HL-60 (cell line): ENCODE results near the gene VPS35.

Experiments used
- DNase-seq, 2 experiments: peaks; one replicate each; pipeline ENCODE4 v3.0.0-alpha.2; 2010 to 2020; ENCODE audit warnings: low read depth in 1 of 2, low spot score in 1 of 2
- H3K27ac ChIP-seq: fragments of 250-450 bp; sonication (Bioruptor Pico); replicated peaks from 2 replicates; pipeline ENCODE4 v1.5.1; 2020; ENCODE audit warnings: mild to moderate bottlenecking, moderate library complexity
- H3K27me3 ChIP-seq: fragments of 250-450 bp; sonication (Bioruptor Pico); 2 replicates; pipeline ENCODE4 v1.5.1; 2021; ENCODE audit warnings: mild to moderate bottlenecking, moderate library complexity; ENCODE audit not compliant: insufficient read depth, poor library complexity, severe bottlenecking
- H3K4me3 ChIP-seq: replicated peaks from 2 replicates; pipeline ENCODE4 v1.5.1; 2011; ENCODE audit warnings: mild to moderate bottlenecking, control low read depth, low read length; ENCODE audit not compliant: insufficient read depth
- GABPA ChIP-seq: IDR thresholded peaks from 2 replicates; pipeline ENCODE4 v1.6.1; 2012; ENCODE audit warnings: low read depth
- POLR2AphosphoS5 ChIP-seq: IDR thresholded peaks from 2 replicates; pipeline ENCODE4 v1.6.1; 2012; ENCODE audit warnings: low read depth
- SPI1 ChIP-seq: IDR thresholded peaks from 2 replicates; pipeline ENCODE4 v1.6.1; 2012; ENCODE audit warnings: low read depth, mild to moderate bottlenecking, borderline replicate concordance
- TF ChIP-seq, protein P1 (sequence below): IDR thresholded peaks from one replicate; pipeline ENCODE4 v1.5.1; 2011; ENCODE audit warnings: low read length, control low read depth, inconsistent platforms; ENCODE audit not compliant: insufficient read depth
- TF ChIP-seq, protein P2 (sequence below): IDR thresholded peaks from 2 replicates; pipeline ENCODE4 v1.6.1; 2012; ENCODE audit warnings: low read depth; ENCODE audit not compliant: insufficient replicate concordance

The VPS35 gene

GRCh38 chr16:46730126-46730525 is 41.1 kb upstream of the VPS35 start:
- H3K4me3 ChIP-seq, result no peak overlapping the region
- no peak for DNase-seq
- no peak overlapping the region for H3K27ac ChIP-seq
- H3K27me3 ChIP-seq, result no peaks in the 10 kb centered on the region
- TF ChIP-seq SPI1, result no peak
- TF ChIP-seq, protein P1, sequence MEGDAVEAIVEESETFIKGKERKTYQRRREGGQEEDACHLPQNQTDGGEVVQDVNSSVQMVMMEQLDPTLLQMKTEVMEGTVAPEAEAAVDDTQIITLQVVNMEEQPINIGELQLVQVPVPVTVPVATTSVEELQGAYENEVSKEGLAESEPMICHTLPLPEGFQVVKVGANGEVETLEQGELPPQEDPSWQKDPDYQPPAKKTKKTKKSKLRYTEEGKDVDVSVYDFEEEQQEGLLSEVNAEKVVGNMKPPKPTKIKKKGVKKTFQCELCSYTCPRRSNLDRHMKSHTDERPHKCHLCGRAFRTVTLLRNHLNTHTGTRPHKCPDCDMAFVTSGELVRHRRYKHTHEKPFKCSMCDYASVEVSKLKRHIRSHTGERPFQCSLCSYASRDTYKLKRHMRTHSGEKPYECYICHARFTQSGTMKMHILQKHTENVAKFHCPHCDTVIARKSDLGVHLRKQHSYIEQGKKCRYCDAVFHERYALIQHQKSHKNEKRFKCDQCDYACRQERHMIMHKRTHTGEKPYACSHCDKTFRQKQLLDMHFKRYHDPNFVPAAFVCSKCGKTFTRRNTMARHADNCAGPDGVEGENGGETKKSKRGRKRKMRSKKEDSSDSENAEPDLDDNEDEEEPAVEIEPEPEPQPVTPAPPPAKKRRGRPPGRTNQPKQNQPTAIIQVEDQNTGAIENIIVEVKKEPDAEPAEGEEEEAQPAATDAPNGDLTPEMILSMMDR, result no peak
- no peak for TF ChIP-seq GABPA
- no peak for TF ChIP-seq POLR2AphosphoS5
- TF ChIP-seq, protein P2, sequence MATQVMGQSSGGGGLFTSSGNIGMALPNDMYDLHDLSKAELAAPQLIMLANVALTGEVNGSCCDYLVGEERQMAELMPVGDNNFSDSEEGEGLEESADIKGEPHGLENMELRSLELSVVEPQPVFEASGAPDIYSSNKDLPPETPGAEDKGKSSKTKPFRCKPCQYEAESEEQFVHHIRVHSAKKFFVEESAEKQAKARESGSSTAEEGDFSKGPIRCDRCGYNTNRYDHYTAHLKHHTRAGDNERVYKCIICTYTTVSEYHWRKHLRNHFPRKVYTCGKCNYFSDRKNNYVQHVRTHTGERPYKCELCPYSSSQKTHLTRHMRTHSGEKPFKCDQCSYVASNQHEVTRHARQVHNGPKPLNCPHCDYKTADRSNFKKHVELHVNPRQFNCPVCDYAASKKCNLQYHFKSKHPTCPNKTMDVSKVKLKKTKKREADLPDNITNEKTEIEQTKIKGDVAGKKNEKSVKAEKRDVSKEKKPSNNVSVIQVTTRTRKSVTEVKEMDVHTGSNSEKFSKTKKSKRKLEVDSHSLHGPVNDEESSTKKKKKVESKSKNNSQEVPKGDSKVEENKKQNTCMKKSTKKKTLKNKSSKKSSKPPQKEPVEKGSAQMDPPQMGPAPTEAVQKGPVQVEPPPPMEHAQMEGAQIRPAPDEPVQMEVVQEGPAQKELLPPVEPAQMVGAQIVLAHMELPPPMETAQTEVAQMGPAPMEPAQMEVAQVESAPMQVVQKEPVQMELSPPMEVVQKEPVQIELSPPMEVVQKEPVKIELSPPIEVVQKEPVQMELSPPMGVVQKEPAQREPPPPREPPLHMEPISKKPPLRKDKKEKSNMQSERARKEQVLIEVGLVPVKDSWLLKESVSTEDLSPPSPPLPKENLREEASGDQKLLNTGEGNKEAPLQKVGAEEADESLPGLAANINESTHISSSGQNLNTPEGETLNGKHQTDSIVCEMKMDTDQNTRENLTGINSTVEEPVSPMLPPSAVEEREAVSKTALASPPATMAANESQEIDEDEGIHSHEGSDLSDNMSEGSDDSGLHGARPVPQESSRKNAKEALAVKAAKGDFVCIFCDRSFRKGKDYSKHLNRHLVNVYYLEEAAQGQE, result no peak

GRCh38 chr16:46729326-46729995 is 40.5 kb upstream of the VPS35 start:
- TF ChIP-seq GABPA (no peak), SPI1 (no peak), POLR2AphosphoS5 (no peak)
- TF ChIP-seq, protein P2, result no peak
- TF ChIP-seq, protein P1, result no peak
- H3K4me3 ChIP-seq, result no peak overlapping the region
- no peak overlapping the region for H3K27ac ChIP-seq
- no peak for DNase-seq
- no peaks in the 10 kb centered on the region for H3K27me3 ChIP-seq

GRCh38 chr16:46728806-46729205 is 39.8 kb upstream of the VPS35 start:
- no peak for DNase-seq
- Histone ChIP-seq H3K27ac (no peak overlapping the region), H3K4me3 (no peak overlapping the region), H3K27me3 (no peaks in the 10 kb centered on the region)
- TF ChIP-seq POLR2AphosphoS5 (no peak), GABPA (no peak), SPI1 (no peak)
- TF ChIP-seq, protein P1, result no peak
- TF ChIP-seq, protein P2, result no peak
